ENCODE results near the gene PDCD11. TPM values are rescaled to one million over a fixed set of nuclear protein-coding genes. Genes with fewer than 3 reads are reported as not detected.

PDCD11 gene
- total RNA-seq, 1 donor from 2014 or later = 73.2 TPM

- Mint-ChIP-seq H3K9me3 (ENCODE audit: unreplicated experiment) (peaks cover 1% of the 10 kb centered on the region), H3K27me3 (ENCODE audit: unreplicated experiment) (peaks cover 2% of the 10 kb centered on the region), H3K4me1 (ENCODE audit: low read depth, unreplicated experiment) (peaks cover 6% of the 10 kb centered on the region), H3K4me3 (ENCODE audit: unreplicated experiment) (no peak overlapping the region), H3K27ac (ENCODE audit: unreplicated experiment) (no peak overlapping the region), H3K36me3 (ENCODE audit: unreplicated experiment) (no peaks in the 10 kb centered on the region)
- no peak for TF ChIP-seq CTCF (IDR thresholded peaks at IDR 0.05; ENCODE audit: partially characterized antibody, unreplicated experiment)
- no peak for DNase-seq
These were observed 69.2 kb downstream of the PDCD11 start for GRCh38 chr10:103465411-103466179.

- Mint-ChIP-seq H3K4me1 (ENCODE audit: low read depth, unreplicated experiment) (peaks cover 6% of the 10 kb centered on the region), H3K27ac (ENCODE audit: unreplicated experiment) (no peak overlapping the region), H3K4me3 (ENCODE audit: unreplicated experiment) (no peak overlapping the region), H3K9me3 (ENCODE audit: unreplicated experiment) (peaks cover 3% of the 10 kb centered on the region), H3K27me3 (ENCODE audit: unreplicated experiment) (peaks cover 2% of the 10 kb centered on the region), H3K36me3 (ENCODE audit: unreplicated experiment) (no peaks in the 10 kb centered on the region)
- no peak for DNase-seq
- TF ChIP-seq CTCF (IDR thresholded peaks at IDR 0.05; ENCODE audit: partially characterized antibody, unreplicated experiment) = no peak
These were observed 70.3 kb downstream of the PDCD11 start for GRCh38 chr10:103466734-103467133.

GRCh38 chr10:103467406-103467805, 71.0 kb downstream of the PDCD11 start:
- Mint-ChIP-seq H3K27ac (ENCODE audit: unreplicated experiment) (no peak overlapping the region), H3K36me3 (ENCODE audit: unreplicated experiment) (no peaks in the 10 kb centered on the region)
- no peak for TF ChIP-seq CTCF (IDR thresholded peaks at IDR 0.05; ENCODE audit: partially characterized antibody, unreplicated experiment)

GRCh38 chr10:103469201-103469600, 72.8 kb downstream of the PDCD11 start:
- Mint-ChIP-seq H3K27me3 (ENCODE audit: unreplicated experiment) (peaks cover under 1% of the 10 kb centered on the region), H3K9me3 (ENCODE audit: unreplicated experiment) (peaks cover 3% of the 10 kb centered on the region), H3K4me1 (ENCODE audit: low read depth, unreplicated experiment) (peaks cover 6% of the 10 kb centered on the region), H3K4me3 (ENCODE audit: unreplicated experiment) (no peak overlapping the region), H3K36me3 (ENCODE audit: unreplicated experiment) (no peaks in the 10 kb centered on the region), H3K27ac (ENCODE audit: unreplicated experiment) (no peak overlapping the region)
- no peak for DNase-seq
- no peak for TF ChIP-seq CTCF (IDR thresholded peaks at IDR 0.05; ENCODE audit: partially characterized antibody, unreplicated experiment)

More at GRCh38 chr10:103467406-103467805, 71.0 kb downstream of the PDCD11 start:
- no peak for DNase-seq
- peaks cover 2% of the 10 kb centered on the region for H3K27me3 Mint-ChIP-seq (ENCODE audit: unreplicated experiment)
- peaks cover 3% of the 10 kb centered on the region for H3K9me3 Mint-ChIP-seq (ENCODE audit: unreplicated experiment)
- H3K4me3 Mint-ChIP-seq (ENCODE audit: unreplicated experiment) = peak overlapping the region; percentile 36
- peaks cover 6% of the 10 kb centered on the region for H3K4me1 Mint-ChIP-seq (ENCODE audit: low read depth, unreplicated experiment)
